ENCODE data around the gene SEZ6.

SEZ6 gene

GRCh38 chr17:29043539-29044145 is 37.8 kb upstream of the SEZ6 start:
- TF ChIP-seq JUND (IDR thresholded peaks at IDR 0.05; ENCODE audit: low read depth), result no peak
- in situ Hi-C loops (cut with HindIII; ENCODE audit: low pct_unique_long_range_greater_than_20kb, low sequenced_read_pairs), result no loop called here
- no peak for DNase-seq (ENCODE audit: low read depth in 1 of 2, low spot score in 1 of 2)

DNA sequence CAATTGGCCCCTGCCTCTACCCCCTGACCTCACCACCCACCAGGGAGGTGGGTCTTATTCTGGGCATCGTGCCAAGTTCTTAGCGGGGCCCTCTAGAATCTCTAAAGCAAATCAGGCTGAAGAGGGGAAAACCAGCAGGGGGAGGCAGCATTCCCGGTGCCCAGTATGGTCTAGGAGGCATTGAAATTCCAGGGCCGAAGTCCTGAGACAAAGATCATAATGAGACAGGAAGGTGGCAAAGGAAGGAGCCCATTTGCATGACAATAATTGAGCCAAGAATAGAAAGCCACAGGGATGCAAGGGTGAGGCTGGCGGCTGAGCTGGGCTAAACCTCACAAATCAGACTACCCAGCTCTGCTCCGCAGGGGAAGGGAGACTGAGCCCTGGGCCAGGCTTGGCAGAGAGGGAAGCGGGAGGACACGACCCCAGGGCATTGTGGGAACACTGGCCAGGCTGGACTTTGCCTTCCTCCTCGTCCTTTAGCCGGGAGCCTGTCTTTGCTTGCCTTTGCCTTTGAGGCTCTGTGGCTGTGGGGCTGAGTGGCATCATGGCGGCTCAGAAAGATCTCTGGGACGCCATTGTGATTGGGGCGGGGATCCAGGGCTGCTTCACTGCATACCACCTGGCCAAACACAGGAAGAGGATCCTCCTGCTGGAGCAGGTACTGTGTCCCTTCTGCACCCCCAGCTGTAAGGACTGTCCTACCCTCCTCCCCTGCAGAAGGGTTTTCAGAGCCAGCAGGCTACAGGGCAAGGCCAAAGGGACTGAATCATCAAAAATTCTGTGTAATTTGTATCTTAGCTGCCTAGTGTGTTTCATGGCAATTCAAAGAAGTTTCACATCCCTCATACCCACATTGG is 37.1 kb upstream of the SEZ6 start, which contains the start of gene PIPOX:
PIPOX (plus strand) TSS at position 463 of the 860 bp plus-strand sequence; CDS start at position 548, 85 bp downstream.
- DNase-seq (ENCODE audit: low read depth in 1 of 2, low spot score in 1 of 2), result no peak
- no peak for TF ChIP-seq JUND (IDR thresholded peaks at IDR 0.05; ENCODE audit: low read depth)
- in situ Hi-C loops (cut with HindIII; ENCODE audit: low pct_unique_long_range_greater_than_20kb, low sequenced_read_pairs), result no loop called here

GRCh38 chr17:29042026-29042678 is 36.3 kb upstream of the SEZ6 start:
- DNase-seq (ENCODE audit: low read depth in 1 of 2, low spot score in 1 of 2), result no peak
- in situ Hi-C loops (cut with HindIII; ENCODE audit: low pct_unique_long_range_greater_than_20kb, low sequenced_read_pairs), result no loop called here

DNA sequence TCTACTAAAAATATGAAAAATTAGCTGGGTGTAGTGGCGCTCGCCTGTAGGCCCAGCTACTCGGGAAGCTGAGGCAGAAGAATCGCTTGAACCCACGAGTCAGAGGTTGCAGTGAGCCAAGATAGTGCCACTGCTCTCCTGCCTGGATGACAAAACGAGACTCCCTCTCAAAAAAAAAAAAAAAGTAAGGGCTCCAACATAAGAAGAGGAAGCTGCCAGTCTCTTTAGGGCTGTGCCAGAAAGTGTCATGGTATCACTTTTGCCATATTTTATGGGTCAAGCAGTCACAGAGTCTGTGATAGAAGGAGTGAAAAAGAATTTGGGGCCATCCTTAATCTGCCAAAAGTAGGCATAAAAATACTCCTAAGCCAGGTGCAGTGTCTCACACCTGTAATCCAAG is 35.7 kb upstream of the SEZ6 start:
- in situ Hi-C loops (cut with HindIII; ENCODE audit: low pct_unique_long_range_greater_than_20kb, low sequenced_read_pairs), result no loop called here
- no peak for TF ChIP-seq JUND (IDR thresholded peaks at IDR 0.05; ENCODE audit: low read depth)
- DNase-seq (ENCODE audit: low read depth in 1 of 2, low spot score in 1 of 2), result no peak

More at GRCh38 chr17:29042026-29042678, 36.3 kb upstream of the SEZ6 start:
- no peak for TF ChIP-seq JUND (IDR thresholded peaks at IDR 0.05; ENCODE audit: low read depth)

DNA sequence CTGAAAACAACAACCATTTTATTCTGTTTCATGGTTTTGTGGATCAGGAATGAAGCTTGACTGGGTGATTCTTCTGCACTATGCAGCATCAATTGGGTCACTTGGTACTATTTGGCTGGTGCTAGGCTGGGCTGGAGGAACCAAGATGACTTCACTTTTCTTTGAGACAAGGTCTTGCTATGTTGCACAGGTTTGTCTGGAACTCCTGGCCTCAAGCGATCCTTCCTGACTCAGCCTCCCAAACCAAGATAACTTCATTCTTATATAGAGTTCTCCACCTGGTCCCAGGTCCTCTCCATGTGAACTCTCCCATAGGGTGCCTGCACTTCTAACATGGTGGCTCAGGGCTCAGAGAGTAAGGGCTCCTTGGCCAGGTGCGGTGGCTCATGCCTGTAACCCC is 35.3 kb upstream of the SEZ6 start:
- DNase-seq (ENCODE audit: low read depth in 1 of 2, low spot score in 1 of 2), result no peak
- in situ Hi-C loops (cut with HindIII; ENCODE audit: low pct_unique_long_range_greater_than_20kb, low sequenced_read_pairs), result no loop called here
- TF ChIP-seq JUND (IDR thresholded peaks at IDR 0.05; ENCODE audit: low read depth), result no peak

- no peak for DNase-seq (ENCODE audit: low read depth in 1 of 2, low spot score in 1 of 2)
- no peak for TF ChIP-seq JUND (IDR thresholded peaks at IDR 0.05; ENCODE audit: low read depth)
- in situ Hi-C loops (cut with HindIII; ENCODE audit: low pct_unique_long_range_greater_than_20kb, low sequenced_read_pairs), result no loop called here
Measured at GRCh38 chr17:29039764-29040598, 34.1 kb upstream of the SEZ6 start.

DNA sequence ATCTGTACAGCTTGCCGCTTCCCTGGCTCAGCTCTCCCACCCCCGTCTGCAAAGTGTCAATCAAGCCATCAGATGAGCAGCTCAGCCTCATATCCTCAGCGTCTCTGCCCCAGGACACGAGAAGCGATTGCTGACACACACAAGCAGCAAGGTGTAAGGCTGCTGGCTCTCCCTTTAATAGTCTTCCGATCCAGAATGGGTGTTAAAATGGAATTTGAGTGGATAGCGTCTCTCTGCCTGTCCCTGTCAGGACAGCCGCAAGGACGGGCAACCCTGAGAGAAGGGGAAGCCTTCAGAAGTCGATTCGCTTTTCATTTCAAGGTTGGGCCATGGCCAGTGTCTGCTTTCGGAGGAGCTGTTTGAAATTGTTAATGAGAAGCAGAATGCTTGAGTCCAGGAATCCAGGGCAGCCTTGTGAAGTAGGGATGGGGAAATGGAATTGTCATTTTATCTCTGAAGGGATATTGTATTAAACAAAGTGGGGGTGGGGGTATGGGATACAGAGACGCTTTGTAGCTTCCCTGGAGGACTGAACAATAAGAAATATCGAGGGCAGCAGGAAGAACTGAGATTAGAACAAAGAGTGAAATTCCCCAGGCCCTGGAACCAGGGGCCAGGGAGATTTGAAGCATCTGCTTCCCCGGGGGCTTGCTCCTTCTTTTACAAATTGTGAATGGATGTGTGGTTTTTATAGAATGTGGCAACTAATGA is 32.4 kb upstream of the SEZ6 start:
- in situ Hi-C loops (cut with HindIII; ENCODE audit: low pct_unique_long_range_greater_than_20kb, low sequenced_read_pairs), result no loop called here
- DNase-seq (ENCODE audit: low read depth in 1 of 2, low spot score in 1 of 2), result no peak
- TF ChIP-seq JUND (IDR thresholded peaks at IDR 0.05; ENCODE audit: low read depth), result no peak

DNA sequence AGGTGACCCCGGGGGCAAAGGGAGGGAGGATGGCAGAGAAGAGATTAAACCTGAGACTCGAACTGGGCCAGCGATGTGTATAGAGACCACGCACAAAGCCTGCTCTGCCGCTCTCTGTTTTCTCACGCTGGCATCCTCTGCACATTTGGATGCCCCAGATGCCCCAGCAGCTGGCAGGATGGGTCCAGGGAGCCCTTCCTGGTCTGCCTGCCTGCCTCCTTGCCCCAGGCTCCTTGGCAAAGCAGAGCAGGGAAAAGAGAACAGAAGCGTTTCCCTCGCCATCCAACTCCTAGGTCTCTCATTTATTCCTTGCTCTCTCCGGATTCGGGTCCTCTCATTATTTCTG is 31.9 kb upstream of the SEZ6 start:
- in situ Hi-C loops (cut with HindIII; ENCODE audit: low pct_unique_long_range_greater_than_20kb, low sequenced_read_pairs), result no loop called here

GRCh38 chr17:29036584-29036983 is 30.8 kb upstream of the SEZ6 start:
- in situ Hi-C loops (cut with HindIII; ENCODE audit: low pct_unique_long_range_greater_than_20kb, low sequenced_read_pairs), result no loop called here
- no peak for DNase-seq (ENCODE audit: low read depth in 1 of 2, low spot score in 1 of 2)
- TF ChIP-seq JUND (IDR thresholded peaks at IDR 0.05; ENCODE audit: low read depth), result no peak

More for the DNA sequence above, 31.9 kb upstream of the SEZ6 start:
- DNase-seq (ENCODE audit: low read depth in 1 of 2, low spot score in 1 of 2), result no peak
- TF ChIP-seq JUND (IDR thresholded peaks at IDR 0.05; ENCODE audit: low read depth), result no peak

- DNase-seq (ENCODE audit: low read depth in 1 of 2, low spot score in 1 of 2), result no peak
Measured at GRCh38 chr17:29034510-29034909, 28.7 kb upstream of the SEZ6 start.

DNA sequence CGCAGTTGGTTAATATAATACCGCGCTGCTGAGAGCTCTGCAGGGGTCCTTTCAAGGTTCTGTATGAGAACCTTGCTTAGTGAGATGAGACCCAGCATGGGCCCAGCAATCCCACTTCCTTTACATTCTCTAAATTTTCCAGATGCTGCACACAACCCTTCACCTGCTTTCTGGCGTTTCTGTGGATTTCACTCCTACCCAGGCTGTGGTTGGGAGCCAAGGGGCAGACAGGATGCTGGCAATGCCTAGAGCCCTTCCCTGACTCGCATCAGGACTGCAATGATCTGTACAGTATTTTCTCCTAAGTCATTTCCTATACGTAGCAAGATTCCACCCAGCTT is 27.0 kb upstream of the SEZ6 start:
- no peak for TF ChIP-seq JUND (IDR thresholded peaks at IDR 0.05; ENCODE audit: low read depth)
- in situ Hi-C loops (cut with HindIII; ENCODE audit: low pct_unique_long_range_greater_than_20kb, low sequenced_read_pairs), result no loop called here
- DNase-seq (ENCODE audit: low read depth in 1 of 2, low spot score in 1 of 2), result no peak

More at GRCh38 chr17:29034510-29034909, 28.7 kb upstream of the SEZ6 start:
- no peak for TF ChIP-seq JUND (IDR thresholded peaks at IDR 0.05; ENCODE audit: low read depth)
- in situ Hi-C loops (cut with HindIII; ENCODE audit: low pct_unique_long_range_greater_than_20kb, low sequenced_read_pairs), result no loop called here
